ENCODE data around the gene COL6A3.

COL6A3 gene

GRCh38 chr2:237314681-237315080 is 99.3 kb downstream of the COL6A3 start:
- H3K4me3 ChIP-seq (ENCODE audit: low read length) = no peak overlapping the region
- DNase-seq (ENCODE audit: low read depth) = no peak
- no peak for TF ChIP-seq CTCF (conservative IDR thresholded peaks at IDR 0.05; ENCODE audit: low read depth, low read length)

DNA sequence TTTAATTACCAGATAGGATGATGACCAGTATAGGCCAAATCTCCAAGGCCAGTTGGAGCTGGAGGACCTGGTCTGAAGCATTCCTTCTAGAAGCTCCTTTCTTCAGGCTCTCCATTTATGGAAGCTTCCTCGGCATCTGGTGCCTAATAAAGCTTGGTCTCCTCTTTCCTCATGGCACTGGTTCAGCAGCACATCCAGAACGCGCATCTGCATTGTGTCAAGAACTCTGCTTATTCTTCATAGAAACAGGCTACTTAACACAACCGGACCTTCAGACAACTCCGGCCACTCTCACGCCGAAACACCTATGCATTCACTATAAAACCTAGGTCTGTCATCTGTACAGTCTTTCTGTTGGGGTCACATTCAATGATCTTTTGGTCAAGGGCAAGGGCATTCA is 99.8 kb downstream of the COL6A3 start:
- no peak for TF ChIP-seq CTCF (conservative IDR thresholded peaks at IDR 0.05; ENCODE audit: low read depth, low read length)
- DNase-seq (ENCODE audit: low read depth) = no peak
- H3K4me3 ChIP-seq (ENCODE audit: low read length) = no peak overlapping the region

- no peak for DNase-seq (ENCODE audit: low read depth)
- no peak overlapping the region for H3K4me3 ChIP-seq (ENCODE audit: low read length)
- TF ChIP-seq CTCF (conservative IDR thresholded peaks at IDR 0.05; ENCODE audit: low read depth, low read length) = no peak
These were observed 101.8 kb downstream of the COL6A3 start for GRCh38 chr2:237312021-237312755.

DNA sequence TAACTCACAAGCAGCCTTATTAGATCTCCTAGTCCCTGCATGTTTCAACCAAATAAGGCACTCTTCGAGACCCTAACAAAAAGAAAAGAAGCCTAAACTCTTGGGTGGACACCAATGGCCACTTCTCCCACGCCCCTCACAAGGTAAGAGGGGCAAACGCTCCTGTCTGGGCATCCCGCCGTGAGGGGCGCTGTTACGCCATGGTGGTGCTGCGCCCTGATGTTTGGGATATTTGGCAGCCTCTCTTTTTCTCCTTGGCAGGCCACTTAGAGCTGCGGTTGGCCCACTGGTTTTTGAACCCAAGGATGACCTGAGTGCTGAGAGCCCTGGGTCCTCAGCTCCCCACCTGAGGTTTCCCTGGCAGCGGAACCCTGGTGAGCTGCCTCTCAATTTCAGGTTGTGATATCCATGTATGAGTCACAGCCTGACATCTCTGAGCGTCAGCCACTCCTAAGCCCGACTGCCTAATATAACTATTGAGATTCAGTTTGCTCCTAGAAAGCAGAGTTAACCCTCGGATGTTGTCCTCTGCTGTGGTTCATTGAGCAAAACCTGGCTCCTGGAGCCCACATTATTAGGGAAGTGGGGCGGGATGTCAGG is 103.3 kb downstream of the COL6A3 start:
- no peak for DNase-seq (ENCODE audit: low read depth)
- no peak for TF ChIP-seq CTCF (conservative IDR thresholded peaks at IDR 0.05; ENCODE audit: low read depth, low read length)
- no peak overlapping the region for H3K4me3 ChIP-seq (ENCODE audit: low read length)

DNA sequence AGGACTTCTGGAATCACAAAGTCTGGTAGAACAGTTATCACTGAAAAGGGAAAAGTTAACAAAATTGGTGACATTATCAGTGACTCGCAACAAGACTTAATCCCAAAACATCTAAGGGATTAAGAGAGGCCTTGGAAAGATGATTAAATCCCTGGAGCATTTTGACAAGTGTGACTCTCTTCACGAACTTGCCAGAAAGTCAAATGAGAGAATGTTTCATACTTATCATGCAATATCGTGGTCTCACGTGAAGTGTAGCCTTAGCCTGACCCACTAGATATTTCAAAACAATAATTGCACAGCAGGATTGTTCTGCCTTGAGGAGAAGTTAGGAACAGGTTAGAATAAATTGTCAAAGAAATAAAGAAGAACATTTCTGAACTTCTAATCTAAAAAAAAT is 104.5 kb downstream of the COL6A3 start:
- DNase-seq (ENCODE audit: low read depth) = no peak
- no peak overlapping the region for H3K4me3 ChIP-seq (ENCODE audit: low read length)
- no peak for TF ChIP-seq CTCF (conservative IDR thresholded peaks at IDR 0.05; ENCODE audit: low read depth, low read length)

DNA sequence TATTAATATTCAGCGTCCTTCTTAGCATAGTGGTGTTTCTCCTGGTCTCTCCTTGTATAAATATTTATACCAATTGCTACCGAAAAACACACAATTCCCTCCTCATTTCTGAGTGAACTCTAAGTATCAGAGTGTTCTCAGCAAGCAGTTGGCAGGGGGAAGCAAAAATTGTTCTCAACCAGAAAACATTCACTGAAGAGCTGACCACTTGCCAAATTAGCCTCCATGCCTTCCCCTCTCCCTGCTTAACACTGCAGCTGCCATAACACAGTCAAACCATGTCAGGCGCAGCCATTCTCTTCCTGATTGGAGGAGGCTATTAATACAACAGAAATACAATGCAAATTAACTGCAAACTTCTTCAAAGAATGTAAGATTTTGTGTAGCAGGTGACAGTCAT is 105.0 kb downstream of the COL6A3 start:
- no peak for DNase-seq (ENCODE audit: low read depth)
- TF ChIP-seq CTCF (conservative IDR thresholded peaks at IDR 0.05; ENCODE audit: low read depth, low read length) = no peak
- no peak overlapping the region for H3K4me3 ChIP-seq (ENCODE audit: low read length)

DNA sequence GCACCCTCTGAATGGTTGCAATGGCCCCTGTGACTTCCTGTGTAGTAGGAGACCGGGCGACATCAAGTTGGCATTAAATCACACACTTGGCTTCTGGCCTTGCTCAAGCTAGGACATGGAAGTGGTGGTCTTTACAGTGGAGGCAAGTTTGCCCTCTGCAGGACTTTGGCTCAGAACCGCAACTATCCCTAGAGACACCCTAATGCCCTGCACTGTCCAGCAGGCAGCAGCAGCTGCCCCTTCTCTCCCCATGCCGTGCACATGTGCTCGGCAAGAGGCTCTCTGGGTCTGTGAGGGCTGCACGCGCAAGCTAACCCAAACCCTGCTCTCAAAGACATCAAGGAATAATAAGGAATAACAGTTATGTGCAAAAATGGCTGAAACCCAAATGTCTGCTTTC is 106.5 kb downstream of the COL6A3 start:
- TF ChIP-seq CTCF (conservative IDR thresholded peaks at IDR 0.05; ENCODE audit: low read depth, low read length) = no peak
- DNase-seq (ENCODE audit: low read depth) = no peak
- H3K4me3 ChIP-seq (ENCODE audit: low read length) = no peak overlapping the region

Data from retinal pigment epithelial cell (primary cell).